HG03558 (cell line): ENCODE measurements around the gene CYB5R2.
"Not testable (repeated sequence)": the region's sequence is repeated elsewhere in the genome, so short reads cannot be mapped to it uniquely, and the experiment has no call there.

Experiments used
- ATAC-seq: cut with Tn5 transposase; IDR thresholded peaks from one replicate; pipeline ENCODE4 v1.9.1; 2021; ENCODE audit warnings: moderate number of reproducible peaks; ENCODE audit not compliant: unreplicated experiment; ENCODE audit errors: extremely low read depth

Gene CYB5R2

GRCh38 chr11:7671347-7672215, 1.7 kb downstream of the CYB5R2 start:
- peak; percentile 81 for ATAC-seq

- no peak for ATAC-seq
Measured at GRCh38 chr11:7670641-7671040, 2.7 kb downstream of the CYB5R2 start.

- no peak for ATAC-seq
Measured at GRCh38 chr11:7668911-7669310, 4.4 kb downstream of the CYB5R2 start.

DNA sequence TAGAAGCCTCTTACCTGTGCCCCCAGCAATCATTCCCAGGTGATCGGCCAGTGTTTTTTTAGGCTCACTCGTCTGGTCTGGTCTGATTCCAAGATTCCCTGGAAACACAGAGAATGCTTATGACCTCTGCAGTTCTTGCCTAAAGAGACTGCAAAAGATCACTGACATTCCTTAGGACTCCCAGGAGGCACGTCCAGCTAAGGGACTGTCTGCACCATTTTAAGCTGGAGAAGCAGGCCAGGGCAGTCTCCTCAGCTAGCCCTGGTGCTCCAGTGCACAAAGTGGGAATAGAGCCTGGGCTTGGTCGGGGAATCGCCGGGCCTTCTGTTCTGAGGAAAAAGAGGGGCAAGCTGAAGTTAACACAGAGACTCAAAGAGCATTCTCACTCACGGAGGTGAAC, 4.8 kb downstream of the CYB5R2 start:
- no peak for ATAC-seq

DNA sequence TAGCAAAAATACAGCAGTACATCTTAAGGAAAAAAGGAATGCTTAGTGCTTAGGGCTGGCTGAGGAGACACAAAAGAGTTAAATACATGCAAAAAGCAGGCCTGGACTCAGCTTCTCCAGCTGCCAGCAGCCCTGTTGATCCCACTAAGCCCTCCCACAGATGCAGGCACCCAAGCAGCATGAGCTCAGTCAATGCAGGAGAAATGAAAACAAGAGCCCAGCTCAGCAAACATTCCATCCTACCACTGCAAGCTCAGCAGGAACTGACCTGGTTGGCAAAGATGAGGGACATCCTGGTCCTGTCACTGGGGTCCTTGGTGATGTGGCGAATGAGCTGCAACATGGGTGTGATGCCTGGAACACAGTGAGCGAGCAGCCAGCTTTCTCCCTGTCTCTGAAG, 5.8 kb downstream of the CYB5R2 start:
- ATAC-seq = no peak

DNA sequence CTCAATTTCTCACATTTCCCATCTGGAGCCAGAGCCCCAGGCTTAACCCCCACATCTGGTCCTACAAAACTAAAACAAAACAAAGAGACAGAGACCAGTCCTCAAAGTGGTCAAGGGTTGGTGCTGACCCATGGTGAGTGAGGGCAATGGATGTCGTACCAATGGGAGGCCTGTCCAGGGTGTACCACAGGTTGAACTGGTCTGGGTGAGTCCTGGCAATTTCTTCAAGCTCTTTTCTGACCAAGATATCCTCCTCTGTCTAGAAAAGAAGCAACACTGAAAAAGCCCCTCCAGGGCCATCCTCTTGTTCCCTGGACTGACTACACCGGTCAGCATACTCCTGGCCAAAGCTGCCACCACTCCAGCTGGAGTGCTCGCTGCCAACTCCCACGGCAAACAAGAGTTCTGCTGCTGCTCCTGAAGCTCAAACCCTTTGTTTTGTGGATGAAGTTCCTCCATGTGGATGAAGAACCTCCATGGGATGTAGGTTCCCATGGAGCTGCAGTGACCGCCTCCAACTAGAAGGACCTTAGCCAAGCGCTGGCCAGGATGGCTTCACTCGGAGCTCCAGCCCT, 6.9 kb downstream of the CYB5R2 start:
- ATAC-seq = no peak

- ATAC-seq = peak; percentile 95
Measured at GRCh38 chr11:7665473-7666291, 7.6 kb downstream of the CYB5R2 start.

- ATAC-seq = no peak
Measured at GRCh38 chr11:7664867-7665266, 8.4 kb downstream of the CYB5R2 start.

GRCh38 chr11:7663531-7663930, 9.8 kb downstream of the CYB5R2 start:
- not testable (repeated sequence) for ATAC-seq

DNA sequence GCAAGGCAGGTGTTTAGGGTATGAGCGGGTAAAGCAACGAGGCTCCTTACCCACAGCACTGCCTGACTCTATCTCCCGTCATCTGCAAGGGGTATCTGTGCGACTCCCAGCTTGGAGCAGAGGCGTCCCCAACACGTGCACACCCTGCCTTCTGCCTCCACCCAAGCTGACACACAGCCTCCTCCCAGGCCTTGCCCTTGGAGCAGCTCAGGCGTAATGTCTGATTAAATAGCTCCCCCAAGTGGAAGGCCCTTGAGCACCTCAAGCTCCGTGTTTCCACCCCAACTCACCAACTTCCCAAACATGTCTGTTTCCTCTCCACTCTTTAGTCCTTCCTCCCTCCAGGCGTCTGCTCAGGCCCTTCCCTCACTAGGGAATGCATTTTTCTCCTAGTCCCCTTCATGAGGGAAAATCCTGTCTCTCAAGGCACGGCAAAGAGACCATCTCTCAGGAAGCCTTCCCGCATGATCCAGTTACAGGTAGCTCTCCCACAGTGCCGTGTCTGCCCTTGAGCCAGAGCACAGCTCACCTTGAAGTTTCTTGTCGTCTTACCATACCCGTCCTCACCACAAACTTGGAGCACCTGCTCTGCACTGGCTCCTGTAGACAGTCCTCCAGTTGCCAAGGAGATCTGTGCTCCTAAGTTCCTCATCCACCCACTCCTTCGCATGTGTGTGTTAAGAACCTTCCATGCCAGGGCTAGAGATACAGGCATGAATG, 15.8 kb downstream of the CYB5R2 start:
- no peak for ATAC-seq

- ATAC-seq = no peak
Measured at GRCh38 chr11:7656704-7657103, 16.6 kb downstream of the CYB5R2 start.

DNA sequence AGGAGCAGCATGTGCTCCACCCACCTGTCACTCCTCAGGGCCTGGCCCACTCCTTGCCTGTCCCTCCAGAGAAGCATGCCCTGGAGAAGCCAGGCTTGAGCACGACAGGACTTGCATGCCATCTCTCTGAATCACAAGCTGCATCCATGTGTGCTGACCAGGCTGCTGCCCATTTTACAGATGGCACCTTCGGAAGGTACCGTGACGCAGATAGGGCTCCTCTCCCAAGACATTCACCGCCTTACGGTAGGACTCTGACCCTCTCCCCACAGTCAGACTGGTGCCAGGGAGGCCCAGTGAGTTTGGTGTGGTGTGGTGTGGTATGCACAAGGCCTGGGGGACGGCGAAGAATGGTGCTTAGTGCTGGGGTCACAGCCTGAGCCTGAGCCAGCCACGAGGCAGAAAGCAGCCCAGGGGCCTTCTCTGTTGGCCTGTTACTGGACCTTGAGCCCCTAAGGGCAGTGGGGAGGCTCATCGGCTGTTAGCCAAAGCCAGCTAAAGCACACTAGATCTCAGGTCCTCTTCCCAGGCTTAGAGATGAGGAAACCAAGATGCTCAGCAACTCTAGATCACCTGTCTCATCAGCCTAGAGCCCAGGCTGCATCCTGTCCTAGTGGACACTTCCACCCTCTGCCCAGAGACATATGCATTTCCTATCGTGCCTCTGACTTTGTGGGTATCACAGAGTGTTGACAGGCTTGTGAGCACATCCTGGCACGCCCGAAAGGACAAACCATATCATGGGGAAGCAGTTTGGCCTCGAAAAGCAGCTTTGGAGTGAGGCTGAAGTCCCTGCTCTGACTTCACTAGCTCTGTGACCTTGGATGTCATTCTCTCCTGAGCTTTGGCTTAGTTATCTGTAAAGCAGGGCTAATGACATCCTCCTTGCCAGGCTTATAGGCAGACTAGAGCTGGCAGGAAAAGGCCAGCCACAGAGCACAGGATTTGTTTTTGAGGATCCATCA, 17.8 kb downstream of the CYB5R2 start:
- ATAC-seq = no peak

GRCh38 chr11:7654195-7654705, 19.1 kb downstream of the CYB5R2 start:
- no peak for ATAC-seq

DNA sequence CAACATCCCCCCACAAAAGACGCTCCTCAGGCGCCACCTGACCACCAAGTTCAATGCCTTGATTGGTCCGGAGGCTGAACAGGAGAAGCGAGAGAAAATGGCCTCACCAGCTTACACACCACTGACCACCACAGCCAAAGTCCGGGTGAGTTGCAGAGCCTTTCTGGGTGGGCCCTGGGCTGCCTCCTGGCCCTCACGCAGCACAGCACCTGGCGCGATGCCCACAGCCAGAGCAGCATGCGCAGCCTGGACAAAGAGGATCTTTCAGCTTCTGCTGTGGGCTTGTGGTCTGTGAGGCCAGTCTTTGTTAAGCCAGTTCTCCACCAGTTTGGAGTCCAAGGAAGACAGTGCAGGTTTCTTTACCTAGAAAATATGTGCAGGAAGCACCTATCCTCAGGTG, 21.6 kb downstream of the CYB5R2 start:
- no peak for ATAC-seq

- ATAC-seq = no peak
Measured at GRCh38 chr11:7651140-7651551, 22.2 kb downstream of the CYB5R2 start.

DNA sequence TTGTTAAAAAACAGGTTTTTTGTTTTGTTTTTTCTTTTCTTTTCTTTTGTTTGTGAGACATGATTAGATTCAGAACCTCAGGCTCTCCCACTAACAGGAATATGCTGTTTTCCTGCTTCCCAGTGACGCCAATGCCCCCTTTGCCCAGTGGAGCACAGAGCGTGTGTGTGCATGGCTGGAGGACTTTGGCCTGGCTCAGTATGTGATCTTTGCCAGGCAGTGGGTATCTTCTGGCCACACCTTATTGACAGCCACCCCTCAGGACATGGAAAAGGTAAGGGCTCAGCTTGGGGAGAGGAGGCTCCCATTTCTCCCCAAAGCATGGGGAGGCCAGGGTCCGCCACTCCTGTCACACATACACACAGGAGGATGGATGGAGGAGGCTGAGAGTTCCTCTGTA, 25.0 kb downstream of the CYB5R2 start:
- no peak for ATAC-seq

DNA sequence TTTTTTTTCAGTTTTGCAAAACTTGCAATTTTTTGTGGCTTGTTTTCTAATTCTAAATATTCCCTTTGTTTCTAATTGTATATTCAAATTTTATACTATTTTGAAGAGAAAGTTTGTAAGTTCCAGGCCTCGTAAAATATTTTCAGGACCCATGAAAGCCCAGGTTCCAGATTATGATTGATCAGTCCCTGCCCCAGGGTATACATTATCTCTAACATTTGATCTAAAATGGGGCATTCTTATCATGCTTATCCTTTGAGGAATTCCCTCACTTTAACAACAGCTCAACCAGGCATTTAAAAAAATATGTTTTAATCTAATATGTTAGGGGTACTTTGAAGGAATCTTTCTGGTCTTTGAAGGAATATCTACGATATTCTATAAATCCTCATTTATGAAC, 26.4 kb downstream of the CYB5R2 start:
- ATAC-seq = no peak

DNA sequence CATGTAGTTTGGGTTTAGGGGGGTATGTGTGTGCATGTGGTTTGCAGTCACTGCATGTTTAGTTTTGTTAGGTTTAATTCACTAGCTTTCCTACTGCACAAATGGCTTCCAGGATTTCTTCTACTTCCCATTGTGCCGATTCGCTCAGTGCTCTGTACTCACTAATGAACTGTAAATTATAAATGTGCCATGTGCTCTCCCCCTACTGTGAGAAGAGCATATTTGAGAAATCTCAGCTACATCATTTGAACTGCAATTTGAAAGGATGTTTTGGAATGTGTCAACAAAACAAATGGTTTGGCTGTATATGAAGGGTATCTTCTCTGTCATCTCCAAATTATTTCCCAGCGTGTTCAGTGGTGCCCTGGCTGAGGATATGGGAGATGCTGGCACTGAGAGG, 28.1 kb downstream of the CYB5R2 start:
- ATAC-seq = no peak

DNA sequence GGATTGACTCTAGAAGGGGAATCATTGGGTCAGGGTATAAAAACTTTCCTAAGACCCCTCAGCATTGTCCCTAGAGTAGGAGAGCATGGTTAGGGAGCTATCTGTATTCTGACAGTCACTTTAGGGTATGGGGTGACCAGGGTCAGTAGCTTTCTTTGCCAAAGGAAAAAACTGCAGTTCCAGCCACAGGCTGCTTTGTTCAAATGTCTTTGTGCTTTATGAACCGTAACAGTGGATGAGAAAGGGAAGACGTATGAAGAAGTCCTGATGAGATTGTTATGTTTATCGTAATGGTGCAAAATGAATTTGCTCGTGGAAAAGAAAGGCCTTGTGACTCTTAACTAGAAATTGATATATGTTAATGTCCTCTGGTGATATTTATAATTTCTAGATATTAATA, 30.0 kb downstream of the CYB5R2 start:
- ATAC-seq = no peak
